H9 (cell line): Measurements from ENCODE around the gene MSS51. TPM values are rescaled to one million over a fixed set of nuclear protein-coding genes. Genes with fewer than 3 reads are reported as not detected.

Experiments
- DNase-seq: peaks from one replicate; pipeline ENCODE4 v3.0.0-alpha.2; 2017
- H2AFZ ChIP-seq: one replicate; pipeline ENCODE4 v1.6.1; 2013; ENCODE audit warnings: mild to moderate bottlenecking, low read length, control low read depth, moderate library complexity
- H2AK5ac ChIP-seq: 2 replicates; pipeline ENCODE4 v1.6.1; 2013; ENCODE audit warnings: low read length, control low read depth, mixed read lengths; ENCODE audit not compliant: insufficient read length
- H2BK120ac ChIP-seq: one replicate; pipeline ENCODE4 v1.6.1; 2013; ENCODE audit warnings: low read depth, mild to moderate bottlenecking, low read length, control low read depth, inconsistent platforms; ENCODE audit not compliant: poor library complexity, severe bottlenecking
- H2BK12ac ChIP-seq: 2 replicates; pipeline ENCODE4 v1.6.1; 2013; ENCODE audit warnings: low read length, control low read depth, mixed read lengths, low read depth; ENCODE audit not compliant: insufficient read length
- H2BK15ac ChIP-seq: 2 replicates; pipeline ENCODE4 v1.6.1; 2013; ENCODE audit warnings: low read depth, low read length, control low read depth
- H2BK20ac ChIP-seq: one replicate; pipeline ENCODE4 v1.6.1; 2013; ENCODE audit warnings: low read depth, mild to moderate bottlenecking, low read length, control low read depth, inconsistent platforms; ENCODE audit not compliant: poor library complexity, severe bottlenecking
- H2BK5ac ChIP-seq: 2 replicates; pipeline ENCODE4 v1.6.1; 2013; ENCODE audit warnings: low read length, control low read depth, mixed read lengths; ENCODE audit not compliant: insufficient read length
- H3K14ac ChIP-seq: 2 replicates; pipeline ENCODE4 v1.6.1; 2013; ENCODE audit warnings: low read length, control low read depth; ENCODE audit not compliant: insufficient read depth
- H3K18ac ChIP-seq: 2 replicates; pipeline ENCODE4 v1.6.1; 2013; ENCODE audit warnings: low read depth, mild to moderate bottlenecking, mixed read lengths, low read length, control low read depth; ENCODE audit not compliant: insufficient read length
- H3K23ac ChIP-seq: 2 replicates; pipeline ENCODE4 v1.6.1; 2013; ENCODE audit warnings: low read length, control low read depth, mixed read lengths, low read depth; ENCODE audit not compliant: insufficient read length
- H3K23me2 ChIP-seq: 2 replicates; pipeline ENCODE4 v1.6.1; 2013; ENCODE audit warnings: low read depth, mild to moderate bottlenecking, mixed read lengths, low read length, control low read depth; ENCODE audit not compliant: insufficient read length, poor library complexity, severe bottlenecking
- H3K27ac ChIP-seq: 2 replicates; pipeline ENCODE4 v1.5.1; 2013; ENCODE audit warnings: low read length, control low read depth, mixed read lengths, low read depth; ENCODE audit not compliant: insufficient read length
- H3K27me3 ChIP-seq: 2 replicates; pipeline ENCODE4 v1.6.1; 2013; ENCODE audit warnings: low read length, control low read depth, inconsistent platforms; ENCODE audit not compliant: insufficient read depth
- H3K4ac ChIP-seq: 2 replicates; pipeline ENCODE4 v1.6.1; 2013; ENCODE audit warnings: low read depth, mild to moderate bottlenecking, control low read depth, inconsistent platforms, low read length, moderate library complexity
- H3K4me1 ChIP-seq: 2 replicates; pipeline ENCODE4 v1.6.1; 2013; ENCODE audit warnings: low read length, control low read depth, inconsistent platforms; ENCODE audit not compliant: insufficient read depth
- H3K4me2 ChIP-seq: 2 replicates; pipeline ENCODE4 v1.6.1; 2013; ENCODE audit warnings: low read length, control low read depth, mixed read lengths; ENCODE audit not compliant: insufficient read length, insufficient read depth
- H3K56ac ChIP-seq: 2 replicates; pipeline ENCODE4 v1.6.1; 2013; ENCODE audit warnings: low read depth, mild to moderate bottlenecking, mixed read lengths, low read length, control low read depth; ENCODE audit not compliant: insufficient read length
- H3K79me1 ChIP-seq: 2 replicates; pipeline ENCODE4 v1.6.1; 2013; ENCODE audit warnings: low read depth, mild to moderate bottlenecking, moderate library complexity, low read length, control low read depth, inconsistent platforms; ENCODE audit not compliant: insufficient read depth, poor library complexity, severe bottlenecking
- H3K79me2 ChIP-seq: 2 replicates; pipeline ENCODE4 v1.6.1; 2013; ENCODE audit warnings: low read length, control low read depth, inconsistent platforms; ENCODE audit not compliant: insufficient read depth
- H3K9ac ChIP-seq: 2 replicates; pipeline ENCODE4 v1.6.1; 2013; ENCODE audit warnings: low read length, control low read depth, mixed read lengths; ENCODE audit not compliant: insufficient read length; ENCODE audit errors: extremely low read depth
- H3K9me3 ChIP-seq: one replicate; pipeline ENCODE4 v1.6.1; 2013; ENCODE audit warnings: low read depth, low read length, inconsistent platforms; ENCODE audit not compliant: control insufficient read depth
- H3T11ph ChIP-seq: one replicate; pipeline ENCODE4 v1.6.1; 2013; ENCODE audit warnings: mild to moderate bottlenecking, low read length, control low read depth, inconsistent platforms
- H4K20me1 ChIP-seq: one replicate; pipeline ENCODE4 v1.6.1; 2013; ENCODE audit not compliant: control insufficient read depth, insufficient read length, insufficient read depth
- H4K5ac ChIP-seq: 2 replicates; pipeline ENCODE4 v1.6.1; 2013; ENCODE audit warnings: low read depth, mild to moderate bottlenecking, mixed read lengths, low read length, control low read depth; ENCODE audit not compliant: insufficient read length
- H4K8ac ChIP-seq: replicated peaks from 2 replicates; pipeline ENCODE4 v1.6.1; 2013; ENCODE audit warnings: low read length, control low read depth, mixed read lengths, low read depth; ENCODE audit not compliant: insufficient read length
- H4K91ac ChIP-seq: 2 replicates; pipeline ENCODE4 v1.6.1; 2013; ENCODE audit warnings: low read depth, mild to moderate bottlenecking, moderate library complexity, mixed read lengths, low read length, control low read depth; ENCODE audit not compliant: insufficient read length
- H3K27ac Mint-ChIP-seq, 3 experiments: 2 replicates in 2 of 3; 3 replicates in 1 of 3; pipeline ENCODE4 v1.8.0; 2020 to 2021; ENCODE audit warnings: mixed read lengths in 3 of 3, mild to moderate bottlenecking in 1 of 3, moderate library complexity in 1 of 3
- H3K27me3 Mint-ChIP-seq: 2 replicates; pipeline ENCODE4 v1.8.0; 2021; ENCODE audit warnings: low read depth, mild to moderate bottlenecking, moderate library complexity, mixed read lengths
- H3K36me3 Mint-ChIP-seq, 3 experiments: 2 replicates in 2 of 3; 3 replicates in 1 of 3; pipeline ENCODE4 v1.8.0; 2020 to 2021; ENCODE audit warnings: low read depth in 3 of 3, mixed read lengths in 3 of 3; ENCODE audit not compliant: insufficient read depth in 1 of 3
- H3K4me1 Mint-ChIP-seq, 2 experiments: 2 replicates each; pipeline ENCODE4 v1.8.0; 2020; ENCODE audit warnings: mixed read lengths in 2 of 2
- H3K4me3 Mint-ChIP-seq, 2 experiments: 2 replicates in 1 of 2; 3 replicates in 1 of 2; pipeline ENCODE4 v1.8.0; 2020 to 2021; ENCODE audit warnings: mild to moderate bottlenecking in 2 of 2, mixed read lengths in 2 of 2, moderate library complexity in 1 of 2
- H3K9me3 Mint-ChIP-seq, 2 experiments: 2 replicates in 1 of 2; 3 replicates in 1 of 2; pipeline ENCODE4 v1.8.0; 2020; ENCODE audit warnings: mild to moderate bottlenecking in 2 of 2, mixed read lengths in 2 of 2, moderate library complexity in 1 of 2
- WGBS: extraction: QIAGEN DNeasy Blood & Tissue Kit; methylation state at CpG from one replicate; pipeline ENCODE4 v1.1.7; 2013; ENCODE audit warnings: missing lambda C conversion rate, low lambda C conversion rate, mixed read lengths; ENCODE audit not compliant: insufficient read length; ENCODE audit errors: extremely low coverage; 5-methylcytosine and 5-hydroxymethylcytosine counted together
- total RNA-seq: library from RNA; stranded (reverse); gene quantifications from 2 replicates; pipeline ENCODE4 v1.2.1, GENCODE V29; 2021
- TF ChIP-seq, protein P1 (sequence below): fragments of 200-600 bp; sonication (generic); conservative IDR thresholded peaks from 3 replicates; pipeline ENCODE4 v1.8.0; 2021; ENCODE audit warnings: antibody characterized with exemption, mild to moderate bottlenecking

MSS51 gene
- total RNA-seq, 1 experiment from 2014 or later: 1.9 TPM

DNA sequence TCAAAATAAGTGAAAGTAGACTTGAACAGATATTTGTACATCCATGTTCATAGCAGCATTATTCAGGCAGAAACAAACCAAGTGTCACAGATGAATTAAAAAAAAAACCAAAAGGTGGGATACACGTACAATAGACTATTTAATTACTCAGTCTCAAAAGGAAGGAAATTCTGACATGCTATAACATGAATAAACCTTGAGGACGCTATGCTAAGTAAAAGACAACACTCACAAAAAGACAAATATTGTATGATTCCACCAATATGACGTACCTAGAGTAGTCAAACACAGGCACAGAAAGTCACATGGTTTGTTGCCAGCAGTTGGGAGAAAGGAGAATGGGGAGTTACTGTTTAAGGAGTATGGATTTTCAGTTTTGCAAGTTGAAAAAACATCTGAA, 56.7 kb downstream of the MSS51 start:
- Histone ChIP-seq H2AFZ (no peak overlapping the region), H4K20me1 (no peaks in the 10 kb centered on the region), H4K5ac (no peak overlapping the region), H2BK120ac (no peak overlapping the region), H3K9ac (no peak overlapping the region), H4K8ac (no peak overlapping the region), H3K4me1 (no peaks in the 10 kb centered on the region), H3K14ac (no peak overlapping the region), H2AK5ac (no peak overlapping the region), H3K23ac (no peak overlapping the region), H2BK12ac (no peak overlapping the region), H2BK20ac (no peak overlapping the region), H3T11ph (no peak overlapping the region), H3K4me2 (no peak overlapping the region), H3K79me1 (no peaks in the 10 kb centered on the region), H3K9me3 (no peaks in the 10 kb centered on the region), H3K18ac (no peak overlapping the region), H2BK5ac (no peak overlapping the region), H3K27me3 (no peaks in the 10 kb centered on the region), H4K91ac (no peak overlapping the region), H3K79me2 (no peaks in the 10 kb centered on the region), H3K27ac (no peak overlapping the region), H3K56ac (no peak overlapping the region), H2BK15ac (no peak overlapping the region), H3K4ac (no peak overlapping the region), H3K23me2 (no peaks in the 10 kb centered on the region)
- TF ChIP-seq, protein P1, sequence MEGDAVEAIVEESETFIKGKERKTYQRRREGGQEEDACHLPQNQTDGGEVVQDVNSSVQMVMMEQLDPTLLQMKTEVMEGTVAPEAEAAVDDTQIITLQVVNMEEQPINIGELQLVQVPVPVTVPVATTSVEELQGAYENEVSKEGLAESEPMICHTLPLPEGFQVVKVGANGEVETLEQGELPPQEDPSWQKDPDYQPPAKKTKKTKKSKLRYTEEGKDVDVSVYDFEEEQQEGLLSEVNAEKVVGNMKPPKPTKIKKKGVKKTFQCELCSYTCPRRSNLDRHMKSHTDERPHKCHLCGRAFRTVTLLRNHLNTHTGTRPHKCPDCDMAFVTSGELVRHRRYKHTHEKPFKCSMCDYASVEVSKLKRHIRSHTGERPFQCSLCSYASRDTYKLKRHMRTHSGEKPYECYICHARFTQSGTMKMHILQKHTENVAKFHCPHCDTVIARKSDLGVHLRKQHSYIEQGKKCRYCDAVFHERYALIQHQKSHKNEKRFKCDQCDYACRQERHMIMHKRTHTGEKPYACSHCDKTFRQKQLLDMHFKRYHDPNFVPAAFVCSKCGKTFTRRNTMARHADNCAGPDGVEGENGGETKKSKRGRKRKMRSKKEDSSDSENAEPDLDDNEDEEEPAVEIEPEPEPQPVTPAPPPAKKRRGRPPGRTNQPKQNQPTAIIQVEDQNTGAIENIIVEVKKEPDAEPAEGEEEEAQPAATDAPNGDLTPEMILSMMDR: no peak
- no peak for DNase-seq
- no peak overlapping the region for H3K4me3 Mint-ChIP-seq
- H3K36me3 Mint-ChIP-seq: peaks cover 10 to 63% (median 43%) of the 10 kb centered on the region in 3 experiments; a peak in 6 of 7 replicates
- H3K27me3 Mint-ChIP-seq: no peaks in the 10 kb centered on the region
- H3K4me1 Mint-ChIP-seq: no peaks in the 10 kb centered on the region
- H3K9me3 Mint-ChIP-seq: no peaks in the 10 kb centered on the region
- no CpG with 5 or more reads among the region's 3 CpGs for WGBS
- peak overlapping the region in 1 of 3 experiments; percentile 26; a peak in 1 of 7 replicates for H3K27ac Mint-ChIP-seq

Other genes with a start within 250 kb of the MSS51 start
- 45.7 and 47.7 TPM in 2 replicates for gene DNAJC9, start 186.3 kb downstream of the MSS51 start, total RNA-seq
- gene MRPS16, start 180.9 kb downstream of the MSS51 start, total RNA-seq: 122 and 128 TPM in 2 replicates
- gene CFAP70, start 74.7 kb downstream of the MSS51 start, total RNA-seq: 0.24 and 0.26 TPM in 2 replicates
- 77.6 and 84.6 TPM in 2 replicates for gene ANXA7, start 19.5 kb downstream of the MSS51 start, total RNA-seq
- 37.2 and 37.3 TPM in 2 replicates for gene PPP3CB, start 62.5 kb upstream of the MSS51 start, total RNA-seq
- gene USP54, start 157.8 kb upstream of the MSS51 start, total RNA-seq: 35.7 and 37.9 TPM in 2 replicates
- gene MYOZ1, start 207.9 kb upstream of the MSS51 start, total RNA-seq: 1.5 and 2.4 TPM in 2 replicates
- gene SYNPO2L, start 222.5 kb upstream of the MSS51 start, total RNA-seq: 0.11 TPM in 1 of 2 replicates, not detected in the other